Measurements from ENCODE around the gene CCSER2. TPM values are rescaled to one million over a fixed set of nuclear protein-coding genes. Genes with fewer than 3 reads are reported as not detected.

CCSER2 gene
- total RNA-seq, 2 donors from 2014 or later = 39.0 to 60.6 TPM

- H3K27ac ChIP-seq = no peak overlapping the region
- H3K4me3 ChIP-seq = no peak overlapping the region
- no peak for DNase-seq (ENCODE audit: low spot score)
- ATAC-seq (ENCODE audit: insufficient number of reproducible peaks, low FRiP score, low read depth) = no peak
- no peaks in the 10 kb centered on the region for H3K27me3 ChIP-seq (replicated peaks; ENCODE audit: insufficient read depth)
- no peaks in the 10 kb centered on the region for H3K36me3 ChIP-seq
- TF ChIP-seq CTCF (IDR thresholded peaks at IDR 0.05) = no peak
- no peaks in the 10 kb centered on the region for H3K9me3 ChIP-seq
- H3K4me1 ChIP-seq (ENCODE audit: control insufficient read depth in 1 of 2, low read depth in 2 of 2) = peaks cover 5% of the 10 kb centered on the region in 2 donors
These were observed 171.5 kb downstream of the CCSER2 start for GRCh38 chr10:84499846-84500245.

- Histone ChIP-seq H3K4me3 (no peak overlapping the region), H3K27me3 (replicated peaks; ENCODE audit: insufficient read depth) (no peaks in the 10 kb centered on the region), H3K27ac (no peak overlapping the region), H3K9me3 (no peaks in the 10 kb centered on the region), H3K36me3 (no peaks in the 10 kb centered on the region), H3K4me1 (ENCODE audit: control insufficient read depth in 1 of 2, low read depth in 2 of 2) (peaks cover 6% of the 10 kb centered on the region in 2 donors)
- DNase-seq (ENCODE audit: low spot score) (no peak), ATAC-seq (ENCODE audit: insufficient number of reproducible peaks, low FRiP score, low read depth) (no peak)
- TF ChIP-seq CTCF (IDR thresholded peaks at IDR 0.05) = no peak
These were observed 181.7 kb downstream of the CCSER2 start for GRCh38 chr10:84510121-84510520.

GRCh38 chr10:84511106-84511505 lies 182.7 kb downstream of the CCSER2 start:
- ATAC-seq (ENCODE audit: insufficient number of reproducible peaks, low FRiP score, low read depth) (no peak), DNase-seq (ENCODE audit: low spot score) (no peak)
- no peaks in the 10 kb centered on the region for H3K9me3 ChIP-seq
- H3K27ac ChIP-seq = no peak overlapping the region
- peaks cover 6% of the 10 kb centered on the region in 2 donors for H3K4me1 ChIP-seq (ENCODE audit: control insufficient read depth in 1 of 2, low read depth in 2 of 2)
- H3K36me3 ChIP-seq = no peaks in the 10 kb centered on the region
- no peak overlapping the region for H3K4me3 ChIP-seq
- TF ChIP-seq CTCF (IDR thresholded peaks at IDR 0.05) = no peak
- no peaks in the 10 kb centered on the region for H3K27me3 ChIP-seq (replicated peaks; ENCODE audit: insufficient read depth)

- Histone ChIP-seq H3K4me1 (ENCODE audit: control insufficient read depth in 1 of 2, low read depth in 2 of 2) (peaks cover 6% of the 10 kb centered on the region in 2 donors), H3K27me3 (replicated peaks; ENCODE audit: insufficient read depth) (no peaks in the 10 kb centered on the region), H3K9me3 (no peaks in the 10 kb centered on the region), H3K27ac (no peak overlapping the region), H3K36me3 (no peaks in the 10 kb centered on the region), H3K4me3 (no peak overlapping the region)
- no peak for DNase-seq (ENCODE audit: low spot score)
- no peak for TF ChIP-seq CTCF (IDR thresholded peaks at IDR 0.05)
- ATAC-seq (ENCODE audit: insufficient number of reproducible peaks, low FRiP score, low read depth) = no peak
These were observed 183.4 kb downstream of the CCSER2 start for GRCh38 chr10:84511709-84512285.

GRCh38 chr10:84517554-84517953 lies 189.2 kb downstream of the CCSER2 start:
- no peak for ATAC-seq (ENCODE audit: insufficient number of reproducible peaks, low FRiP score, low read depth)

More at GRCh38 chr10:84517554-84517953, 189.2 kb downstream of the CCSER2 start:
- no peak for TF ChIP-seq CTCF (IDR thresholded peaks at IDR 0.05)
- no peaks in the 10 kb centered on the region for H3K9me3 ChIP-seq
- H3K27me3 ChIP-seq (replicated peaks; ENCODE audit: insufficient read depth) = no peaks in the 10 kb centered on the region
- DNase-seq (ENCODE audit: low spot score) = no peak
- H3K4me3 ChIP-seq = no peak overlapping the region
- H3K36me3 ChIP-seq = no peaks in the 10 kb centered on the region
- H3K4me1 ChIP-seq (ENCODE audit: control insufficient read depth in 1 of 2, low read depth in 2 of 2) = peaks cover under 1 to 2% of the 10 kb centered on the region in 2 donors
- no peak overlapping the region for H3K27ac ChIP-seq
